AG04450 (cell line): Measurements from ENCODE around the gene LRP8. TPM values are rescaled to one million over a fixed set of nuclear protein-coding genes. Genes with fewer than 3 reads are reported as not detected.

Source experiments
- CTCF ChIA-PET: fragments of 300-600, 350-600 bp; formaldehyde crosslinking; extraction: SDS; loops from one replicate; lab custom pipeline; 2022; ENCODE audit warnings: antibody characterized with exemption, inconsistent platforms; lab: Charles Lee
- POLR2A ChIA-PET: fragments of 350-600 bp; formaldehyde crosslinking; extraction: SDS; loops from one replicate; lab custom pipeline; 2021; ENCODE audit warnings: antibody characterized with exemption, inconsistent platforms; lab: Yijun Ruan, JAX
- DNase-seq: peaks from one replicate; pipeline ENCODE4 v3.0.0-alpha.2; 2011; ENCODE audit warnings: low read depth, low spot score
- H3K27ac ChIP-seq: one replicate; pipeline ENCODE4 v1.5.1; 2012; ENCODE audit warnings: low read depth, low read length, control low read depth
- H3K27me3 ChIP-seq: one replicate; pipeline ENCODE4 v1.6.0; 2012; ENCODE audit warnings: low read length; ENCODE audit not compliant: control insufficient read depth, insufficient read depth
- H3K4me3 ChIP-seq: 2 replicates; pipeline ENCODE4 v1.5.1; 2011; ENCODE audit warnings: mild to moderate bottlenecking, low read depth, low read length, control low read depth
- H3K9me3 ChIP-seq: 2 replicates; pipeline ENCODE4 v1.5.1; 2012; ENCODE audit warnings: low read length; ENCODE audit not compliant: control insufficient read depth, insufficient read depth
- CTCF ChIP-seq: IDR thresholded peaks from 2 replicates; pipeline ENCODE4 v1.5.1; 2011; ENCODE audit warnings: low read depth, low read length, control low read depth, inconsistent platforms
- polyA plus RNA-seq: library from polyadenylated mRNA; depleted of rRNA; stranded (reverse); fragments of >200 nt; gene quantifications from 2 replicates; pipeline ENCODE4 v1.2.3, GENCODE V29; 2011

Gene LRP8
- polyA plus RNA-seq, 1 experiment: 5.0 TPM

- Histone ChIP-seq H3K27me3 (no peaks in the 10 kb centered on the region), H3K27ac (no peak overlapping the region), H3K9me3 (no peaks in the 10 kb centered on the region; the same call in 1 of the 2 replicates), H3K4me3 (no peak overlapping the region)
- DNase-seq: no peak
- ChIA-PET CTCF (interaction anchor here (1.5 kb wide), 1 partner anchor 21 kb away, joined by 5 read pairs; no protein-coding TSS in a partner anchor), POLR2A (no interaction called here)
- TF ChIP-seq CTCF: no peak
These were observed 28.6 kb downstream of the LRP8 start for GRCh38 chr1:53299233-53299632.

- TF ChIP-seq CTCF: no peak
- Histone ChIP-seq H3K27ac (no peak overlapping the region), H3K9me3 (no peaks in the 10 kb centered on the region; the same call in 1 of the 2 replicates), H3K27me3 (no peaks in the 10 kb centered on the region), H3K4me3 (no peak overlapping the region)
- ChIA-PET POLR2A (no interaction called here), CTCF (interaction anchor here (1.5 kb wide), 1 partner anchor 20 kb away, joined by 5 read pairs; no protein-coding TSS in a partner anchor)
- no peak for DNase-seq
These were observed 29.7 kb downstream of the LRP8 start for GRCh38 chr1:53298045-53298637.

- no peak for TF ChIP-seq CTCF
- Histone ChIP-seq H3K4me3 (no peak overlapping the region), H3K27ac (no peak overlapping the region), H3K27me3 (no peaks in the 10 kb centered on the region), H3K9me3 (no peaks in the 10 kb centered on the region)
- CTCF ChIA-PET: interaction anchor here (0.6 kb wide), 1 partner anchor 69 kb away, joined by 3 read pairs; no protein-coding TSS in a partner anchor
- DNase-seq: no peak
- POLR2A ChIA-PET: no interaction called here
These were observed 30.7 kb downstream of the LRP8 start for GRCh38 chr1:53297195-53297594.

- Histone ChIP-seq H3K9me3 (no peaks in the 10 kb centered on the region), H3K27me3 (no peaks in the 10 kb centered on the region), H3K4me3 (no peak overlapping the region), H3K27ac (no peak overlapping the region)
- TF ChIP-seq CTCF: no peak
- ChIA-PET POLR2A (no interaction called here), CTCF (interaction anchor here (0.8 to 1.2 kb wide), 2 partner anchors 18 to 118 kb away, joined by 3 read pairs; no protein-coding TSS in a partner anchor)
- no peak for DNase-seq
These were observed 31.6 kb downstream of the LRP8 start for GRCh38 chr1:53296117-53296749.

- Histone ChIP-seq H3K27me3 (no peaks in the 10 kb centered on the region), H3K4me3 (no peak overlapping the region), H3K27ac (no peak overlapping the region), H3K9me3 (no peaks in the 10 kb centered on the region)
- POLR2A ChIA-PET: no interaction called here
- DNase-seq: no peak
- TF ChIP-seq CTCF: no peak
- CTCF ChIA-PET: interaction anchor here (0.8 to 1.2 kb wide), 3 partner anchors 18 to 118 kb away, joined by 3 read pairs; no protein-coding TSS in a partner anchor
These were observed 32.1 kb downstream of the LRP8 start for GRCh38 chr1:53295726-53296116.
